ES-I3 (cell line): ENCODE results near the gene CEP41.
"Not testable (repeated sequence)": the region's sequence is repeated elsewhere in the genome, so short reads cannot be mapped to it uniquely, and the experiment has no call there.

ENCODE experiments used
- H3K36me3 ChIP-seq: 2 replicates; pipeline ENCODE4 v1.6.1; 2013; ENCODE audit warnings: mild to moderate bottlenecking, low read length, control low read depth, moderate library complexity; ENCODE audit not compliant: insufficient read depth
- H3K4me1 ChIP-seq: 2 replicates; pipeline ENCODE4 v1.6.1; 2013; ENCODE audit warnings: mild to moderate bottlenecking, control low read depth, low read length; ENCODE audit not compliant: insufficient read depth
- H3K9ac ChIP-seq: 2 replicates; pipeline ENCODE4 v1.6.1; 2013; ENCODE audit warnings: low read depth, mild to moderate bottlenecking, low read length, moderate library complexity
- H3K9me3 ChIP-seq: 2 replicates; pipeline ENCODE4 v1.6.1; 2013; ENCODE audit warnings: mild to moderate bottlenecking, low read length, moderate library complexity; ENCODE audit not compliant: control insufficient read depth, insufficient read depth

The CEP41 gene

DNA sequence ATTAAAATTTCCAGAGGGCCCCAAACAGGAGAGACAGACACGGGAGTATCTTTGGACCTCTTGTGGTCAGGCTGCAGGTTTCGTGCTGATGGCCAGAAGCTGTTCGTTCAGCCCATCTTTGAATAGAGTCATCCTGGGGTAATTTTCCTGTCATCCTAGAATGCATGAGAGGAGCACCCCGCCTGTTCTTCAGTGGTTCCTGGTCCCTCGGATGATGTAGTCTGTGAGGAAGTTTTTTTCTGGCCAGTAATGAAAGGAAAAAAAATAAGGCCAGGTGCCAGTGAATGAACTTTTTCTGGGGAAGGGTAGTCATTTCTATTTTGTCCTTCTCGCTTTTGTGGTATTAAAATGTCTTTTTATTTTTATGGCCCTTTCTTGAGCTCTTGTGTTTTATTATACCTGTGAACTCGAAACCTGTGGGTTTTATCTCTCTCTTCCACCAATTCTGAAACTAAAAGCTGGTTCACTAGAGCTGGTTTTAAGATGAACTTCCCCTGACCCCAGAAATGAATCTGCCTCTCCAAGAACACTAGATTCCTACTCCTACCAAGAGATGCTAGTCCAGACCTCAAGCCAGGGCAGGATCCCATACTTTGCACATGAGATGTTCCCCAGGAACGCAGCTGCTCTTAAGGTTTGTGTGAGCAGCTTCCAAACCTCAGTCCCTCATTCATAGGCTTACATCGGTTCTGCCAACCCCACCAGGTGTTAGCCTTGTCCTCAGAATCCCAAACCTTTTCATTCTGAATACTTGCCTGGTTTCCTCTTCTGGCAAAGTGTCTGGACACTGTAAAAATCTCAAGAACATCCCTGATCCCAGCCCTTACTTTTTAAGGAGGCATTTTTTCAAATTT lies 35.7 kb upstream of the CEP41 start:
- no peaks in the 10 kb centered on the region for H3K36me3 ChIP-seq
- no peaks in the 10 kb centered on the region for H3K4me1 ChIP-seq
- peaks cover 4% of the 10 kb centered on the region; the same call in 1 of the 2 replicates for H3K9me3 ChIP-seq
- no peak overlapping the region for H3K9ac ChIP-seq

- Histone ChIP-seq H3K9me3 (peaks cover 4% of the 10 kb centered on the region; the same call in 1 of the 2 replicates), H3K4me1 (no peaks in the 10 kb centered on the region), H3K36me3 (no peaks in the 10 kb centered on the region), H3K9ac (no peak overlapping the region)
Observed at GRCh38 chr7:130475776-130476175, 35.0 kb upstream of the CEP41 start.

DNA sequence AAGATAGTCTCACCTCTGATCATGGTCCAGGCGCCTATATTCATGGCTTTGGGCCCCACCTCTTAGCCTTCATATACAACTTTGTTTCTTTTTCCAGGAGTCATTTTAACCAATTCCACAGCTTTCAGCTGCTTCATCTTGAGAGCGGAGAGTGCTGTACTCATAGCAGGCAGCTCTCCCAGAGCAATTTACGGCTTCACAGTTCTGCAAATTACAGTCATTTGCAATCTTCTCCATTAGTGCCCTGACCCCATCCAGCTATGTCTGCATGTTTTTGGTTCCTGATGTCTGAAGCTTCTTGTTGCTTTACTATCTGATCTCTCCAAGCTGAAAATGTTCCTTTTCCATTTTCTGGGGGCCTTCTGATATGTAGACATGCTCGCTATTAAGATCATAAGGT lies 33.1 kb upstream of the CEP41 start:
- Histone ChIP-seq H3K9me3 (peaks cover 4% of the 10 kb centered on the region; the same call in 1 of the 2 replicates), H3K9ac (no peak overlapping the region; the same call in 1 of the 2 replicates), H3K4me1 (no peaks in the 10 kb centered on the region), H3K36me3 (no peaks in the 10 kb centered on the region)

DNA sequence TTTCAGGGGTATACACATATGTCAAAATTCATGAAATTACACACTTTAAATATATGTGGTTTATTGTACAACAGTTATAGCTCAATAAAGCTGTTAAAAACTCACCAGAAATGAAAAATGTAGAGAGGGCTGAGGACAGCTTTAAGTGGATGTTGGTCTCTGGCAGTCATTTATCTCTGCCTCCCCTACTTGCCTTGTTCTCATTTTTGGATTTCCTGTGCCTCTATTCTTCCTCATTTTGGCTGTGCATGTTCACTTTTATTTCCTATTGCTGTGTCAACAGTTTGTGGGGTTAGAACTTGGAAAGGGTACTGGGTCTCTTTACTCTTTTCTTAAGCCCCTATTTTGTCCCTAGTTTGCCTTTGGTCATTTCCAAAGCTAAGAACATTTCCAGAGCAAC lies 32.5 kb upstream of the CEP41 start:
- H3K9me3 ChIP-seq = peaks cover 4% of the 10 kb centered on the region; the same call in 1 of the 2 replicates
- no peaks in the 10 kb centered on the region for H3K4me1 ChIP-seq
- no peaks in the 10 kb centered on the region for H3K36me3 ChIP-seq
- no peak overlapping the region for H3K9ac ChIP-seq

GRCh38 chr7:130471974-130472373 lies 31.2 kb upstream of the CEP41 start:
- H3K4me1 ChIP-seq = no peaks in the 10 kb centered on the region
- no peak overlapping the region for H3K9ac ChIP-seq
- H3K9me3 ChIP-seq = no peaks in the 10 kb centered on the region
- H3K36me3 ChIP-seq = no peaks in the 10 kb centered on the region

- no peaks in the 10 kb centered on the region for H3K36me3 ChIP-seq
- H3K9me3 ChIP-seq = no peaks in the 10 kb centered on the region
- H3K4me1 ChIP-seq = no peaks in the 10 kb centered on the region
- H3K9ac ChIP-seq = no peak overlapping the region
Observed at GRCh38 chr7:130468612-130469011, 27.8 kb upstream of the CEP41 start.

DNA sequence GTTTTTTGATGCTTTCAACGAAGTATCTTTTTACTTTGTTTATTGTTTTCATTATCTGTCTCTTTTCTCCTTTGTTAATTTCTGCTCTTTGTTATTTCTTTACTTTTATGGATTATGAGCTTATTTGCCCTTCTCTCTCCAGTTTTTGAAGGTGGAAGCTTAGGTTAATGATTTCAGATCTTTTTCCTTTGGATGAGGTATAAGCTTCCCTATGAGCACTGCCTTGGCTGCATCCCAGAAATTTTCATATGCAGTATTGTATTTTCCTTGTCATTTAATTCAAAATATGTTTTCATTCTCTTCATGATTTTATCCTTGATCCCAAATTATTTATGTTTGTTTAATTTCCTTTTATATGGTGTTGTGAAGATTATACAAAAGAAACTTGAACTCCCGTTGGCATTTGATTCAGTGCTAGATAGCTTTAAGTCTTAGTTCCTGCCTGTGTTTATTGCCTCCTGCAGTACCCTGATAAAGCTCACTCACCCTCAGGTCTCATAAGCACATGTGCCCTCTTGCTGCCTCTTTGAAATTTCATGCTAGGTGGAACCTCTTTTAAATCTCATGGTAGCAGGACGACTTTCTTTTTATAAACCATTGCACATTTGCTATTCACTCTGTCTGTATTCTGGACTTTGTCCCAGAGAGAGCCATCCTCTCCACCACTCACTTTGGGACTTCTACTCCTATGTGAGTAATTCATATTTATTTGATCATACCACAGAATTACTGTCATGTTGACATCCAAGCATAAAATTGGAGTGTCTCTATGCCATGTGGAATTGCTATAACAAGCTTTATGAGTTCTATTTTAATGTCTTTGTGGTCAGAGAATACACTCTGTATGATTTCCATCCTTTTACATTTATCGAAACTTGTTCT lies 23.0 kb upstream of the CEP41 start:
- Histone ChIP-seq H3K9me3 (no peaks in the 10 kb centered on the region), H3K9ac (no peak overlapping the region), H3K4me1 (no peaks in the 10 kb centered on the region), H3K36me3 (no peaks in the 10 kb centered on the region)

- Histone ChIP-seq H3K4me1 (no peaks in the 10 kb centered on the region), H3K36me3 (no peaks in the 10 kb centered on the region), H3K9ac (no peak overlapping the region), H3K9me3 (no peaks in the 10 kb centered on the region)
Observed at GRCh38 chr7:130461272-130461671, 20.5 kb upstream of the CEP41 start.

DNA sequence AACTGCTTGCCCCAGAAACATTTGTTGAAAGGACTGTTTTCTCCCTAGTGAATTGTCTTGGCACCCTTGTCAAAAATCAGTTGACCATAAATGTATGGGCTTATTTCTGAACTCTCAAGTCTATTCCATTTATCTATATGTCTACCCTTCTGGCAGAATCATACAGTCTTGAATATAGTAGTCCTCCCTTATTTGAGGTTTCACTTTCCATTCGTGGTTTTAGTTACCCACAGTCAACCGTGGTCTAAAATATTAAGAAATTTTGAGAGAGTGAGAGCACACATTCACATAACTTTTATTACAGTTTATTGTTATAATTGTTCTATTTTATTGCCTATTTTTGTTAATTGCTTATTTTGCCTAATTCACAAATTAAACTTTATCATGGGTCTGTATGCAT lies 17.4 kb upstream of the CEP41 start:
- no peaks in the 10 kb centered on the region for H3K4me1 ChIP-seq
- no peak overlapping the region for H3K9ac ChIP-seq
- H3K36me3 ChIP-seq = no peaks in the 10 kb centered on the region
- no peaks in the 10 kb centered on the region for H3K9me3 ChIP-seq

- Histone ChIP-seq H3K36me3 (no peaks in the 10 kb centered on the region), H3K9ac (no peak overlapping the region), H3K9me3 (no peaks in the 10 kb centered on the region), H3K4me1 (no peaks in the 10 kb centered on the region)
Observed at GRCh38 chr7:130454959-130455358, 14.1 kb upstream of the CEP41 start.

GRCh38 chr7:130452951-130453350 lies 12.1 kb upstream of the CEP41 start:
- no peaks in the 10 kb centered on the region for H3K4me1 ChIP-seq
- H3K9me3 ChIP-seq = no peaks in the 10 kb centered on the region
- H3K9ac ChIP-seq = no peak overlapping the region
- H3K36me3 ChIP-seq = no peaks in the 10 kb centered on the region

DNA sequence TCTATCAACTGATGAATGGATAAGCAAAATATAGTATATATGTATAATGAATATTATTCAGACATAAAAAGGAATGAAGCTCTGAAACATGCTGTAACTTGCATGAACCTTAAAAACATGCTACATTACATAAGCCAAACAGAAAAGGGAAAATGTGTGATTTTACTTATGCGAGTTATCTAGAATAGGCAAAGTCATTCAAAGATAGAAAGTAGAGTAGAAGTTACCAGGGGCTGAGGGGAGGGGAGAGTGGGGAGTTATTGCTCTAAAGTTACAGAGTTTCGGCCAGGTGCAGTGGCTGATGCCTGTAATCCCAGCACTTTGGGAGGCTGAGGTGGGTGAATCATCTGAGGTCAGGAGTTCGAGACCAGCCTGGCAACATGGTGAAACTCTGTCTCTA lies 10.5 kb upstream of the CEP41 start:
- H3K9me3 ChIP-seq, H3K9ac ChIP-seq, H3K4me1 ChIP-seq, H3K36me3 ChIP-seq: not testable (repeated sequence)

- H3K9me3 ChIP-seq = no peaks in the 10 kb centered on the region
- H3K9ac ChIP-seq = no peak overlapping the region
- H3K4me1 ChIP-seq = 0 out of 2 replicates have a peak, but pooled peaks cover 3% of the 10 kb centered on the region
- no peaks in the 10 kb centered on the region for H3K36me3 ChIP-seq
Observed at GRCh38 chr7:130446259-130446658, 5.4 kb upstream of the CEP41 start.

DNA sequence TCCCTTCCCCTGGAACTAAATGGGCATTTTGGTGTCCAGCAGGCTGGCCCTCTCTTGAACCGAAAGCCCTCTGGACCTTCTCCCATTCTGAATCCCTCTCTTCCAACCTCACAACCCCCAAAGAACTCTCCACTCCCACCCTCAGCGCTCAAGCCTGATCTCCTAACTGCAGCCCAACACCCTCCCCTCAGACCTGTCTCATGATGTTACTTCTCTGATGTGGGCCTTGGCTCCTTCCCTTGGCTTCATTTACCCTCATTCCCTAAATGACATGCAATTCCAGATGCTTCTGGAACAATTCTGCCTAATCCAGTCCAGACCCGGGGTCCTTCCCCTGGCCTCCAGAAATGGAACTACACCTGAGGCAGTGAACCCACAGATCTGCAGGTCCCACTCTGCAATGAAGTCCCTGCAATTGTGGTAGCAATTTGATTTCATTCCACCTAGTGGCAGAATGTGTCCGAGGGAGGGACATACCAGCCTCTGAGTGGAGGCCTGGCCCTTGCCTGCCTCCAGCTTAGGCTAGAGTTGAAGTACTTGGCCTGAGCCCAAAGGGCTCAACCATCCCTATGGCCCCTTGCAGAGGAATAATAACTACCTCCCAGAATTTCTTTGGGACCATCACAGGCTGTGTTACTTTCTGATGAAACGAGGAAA lies 4.1 kb upstream of the CEP41 start:
- H3K9ac ChIP-seq = no peak overlapping the region
- 0 out of 2 replicates have a peak, but pooled peaks cover 3% of the 10 kb centered on the region for H3K4me1 ChIP-seq
- no peaks in the 10 kb centered on the region for H3K9me3 ChIP-seq
- H3K36me3 ChIP-seq = no peaks in the 10 kb centered on the region
